ENCODE results near the gene SLC15A5. TPM values are rescaled to one million over a fixed set of nuclear protein-coding genes. Genes with fewer than 3 reads are reported as not detected.

Gene SLC15A5
- total RNA-seq, 2 experiments from 2014 or later: not detected

- CTCF ChIA-PET: no interaction called here
- POLR2A ChIA-PET: no interaction called here
Measured at GRCh38 chr12:16184681-16185080, 92.8 kb downstream of the SLC15A5 start.

- ChIA-PET POLR2A (no interaction called here), CTCF (no interaction called here)
Measured at GRCh38 chr12:16183541-16183940, 93.9 kb downstream of the SLC15A5 start.

GRCh38 chr12:16175840-16176239 lies 101.6 kb downstream of the SLC15A5 start:
- ChIA-PET POLR2A (no interaction called here), CTCF (no interaction called here)

- POLR2A ChIA-PET: no interaction called here
Measured at GRCh38 chr12:16174282-16174681, 103.2 kb downstream of the SLC15A5 start.

GRCh38 chr12:16171348-16171747 lies 106.1 kb downstream of the SLC15A5 start:
- ChIA-PET CTCF (no interaction called here), POLR2A (no interaction called here)

More at GRCh38 chr12:16174282-16174681, 103.2 kb downstream of the SLC15A5 start:
- CTCF ChIA-PET: no interaction called here

GRCh38 chr12:16168078-16168477 lies 109.4 kb downstream of the SLC15A5 start:
- POLR2A ChIA-PET: no interaction called here
- CTCF ChIA-PET: no interaction called here

GRCh38 chr12:16166563-16167470 lies 110.7 kb downstream of the SLC15A5 start:
- ChIA-PET POLR2A (no interaction called here), CTCF (interaction anchor here (0.5 kb wide), 1 partner anchor 33 kb away, joined by 3 read pairs; no protein-coding TSS in a partner anchor)

- POLR2A ChIA-PET: no interaction called here
- CTCF ChIA-PET: no interaction called here
Measured at GRCh38 chr12:16165506-16165905, 112.0 kb downstream of the SLC15A5 start.

GRCh38 chr12:16163901-16164300 lies 113.6 kb downstream of the SLC15A5 start:
- ChIA-PET POLR2A (no interaction called here), CTCF (no interaction called here)

GRCh38 chr12:16163146-16163545 lies 114.3 kb downstream of the SLC15A5 start:
- ChIA-PET CTCF (no interaction called here), POLR2A (no interaction called here)

GRCh38 chr12:16159571-16159970 lies 117.9 kb downstream of the SLC15A5 start:
- CTCF ChIA-PET: no interaction called here

GRCh38 chr12:16158050-16158449 lies 119.4 kb downstream of the SLC15A5 start:
- POLR2A ChIA-PET: no interaction called here
- CTCF ChIA-PET: no interaction called here

More at GRCh38 chr12:16159571-16159970, 117.9 kb downstream of the SLC15A5 start:
- POLR2A ChIA-PET: no interaction called here

- ChIA-PET POLR2A (no interaction called here), CTCF (no interaction called here)
Measured at GRCh38 chr12:16155938-16156337, 121.5 kb downstream of the SLC15A5 start.

GRCh38 chr12:16154990-16155389 lies 122.5 kb downstream of the SLC15A5 start:
- ChIA-PET POLR2A (no interaction called here), CTCF (no interaction called here)

- ChIA-PET CTCF (no interaction called here), POLR2A (no interaction called here)
Measured at GRCh38 chr12:16152885-16153673, 124.4 kb downstream of the SLC15A5 start.

GRCh38 chr12:16150276-16150675 lies 127.2 kb downstream of the SLC15A5 start:
- ChIA-PET POLR2A (no interaction called here), CTCF (no interaction called here)

- ChIA-PET POLR2A (no interaction called here), CTCF (no interaction called here)
Measured at GRCh38 chr12:16148938-16149337, 128.5 kb downstream of the SLC15A5 start.

Measured in activated CD8-positive, alpha-beta memory T cell treated with anti-CD3 and anti-CD28 coated beads for 36 hours (primary cell).